Neural cell (in vitro differentiated cells): Measurements from ENCODE around the gene ACOT8. TPM values are rescaled to one million over a fixed set of nuclear protein-coding genes. Genes with fewer than 3 reads are reported as not detected.
A peak's percentile ranks its signal among the peaks of the same experiment; 100 is the strongest.

Source experiments
- H2AFZ ChIP-seq: fragments of 200-600, 300-800 bp; sonication (generic), shearing (Covaris generic); 2 replicates; pipeline ENCODE4 v1.6.0; 2014; ENCODE audit warnings: low read depth, mild to moderate bottlenecking, antibody characterized with exemption, low read length, moderate library complexity
- H3F3A ChIP-seq: fragments of 200-600 bp; shearing (Covaris generic); 2 replicates; pipeline ENCODE4 v1.6.1; 2016; ENCODE audit warnings: mild to moderate bottlenecking, moderate library complexity, mixed read lengths, antibody characterized with exemption, low read length; ENCODE audit not compliant: insufficient read depth, poor library complexity, severe bottlenecking
- H3K27ac ChIP-seq: fragments of 200-600, 300-800 bp; sonication (generic), shearing (Covaris generic); 2 replicates; pipeline ENCODE4 v1.5.1; 2014; ENCODE audit warnings: mild to moderate bottlenecking, low read length, moderate library complexity
- H3K27me3 ChIP-seq: fragments of 300-800, 200-600 bp; sonication (generic), shearing (Covaris generic); 2 replicates; pipeline ENCODE4 v1.6.0; 2014; ENCODE audit warnings: mild to moderate bottlenecking, low read depth, low read length, moderate library complexity; ENCODE audit not compliant: insufficient read depth
- H3K36me3 ChIP-seq: fragments of 300-800, 200-600 bp; sonication (generic), shearing (Covaris generic); 2 replicates; pipeline ENCODE4 v1.5.1; 2014; ENCODE audit warnings: mild to moderate bottlenecking, antibody characterized with exemption, low read length, moderate library complexity; ENCODE audit not compliant: insufficient read depth
- H3K4me2 ChIP-seq: fragments of 300-800, 200-600 bp; sonication (generic), shearing (Covaris generic); 2 replicates; pipeline ENCODE4 v1.6.0; 2014; ENCODE audit warnings: mild to moderate bottlenecking, low read length
- H3K4me3 ChIP-seq: fragments of 300-800, 200-600 bp; sonication (generic), shearing (Covaris generic); 2 replicates; pipeline ENCODE4 v1.5.1; 2014; ENCODE audit warnings: mild to moderate bottlenecking, low read length, moderate library complexity
- H3K79me2 ChIP-seq: fragments of 200-600 bp; shearing (Covaris generic); replicated peaks from 2 replicates; pipeline ENCODE4 v1.6.0; 2014; ENCODE audit warnings: mild to moderate bottlenecking, low read length, moderate library complexity; ENCODE audit not compliant: insufficient read depth
- H3K9ac ChIP-seq: fragments of 300-800, 200-600 bp; sonication (generic), shearing (Covaris generic); 2 replicates; pipeline ENCODE4 v1.6.1; 2016; ENCODE audit warnings: mild to moderate bottlenecking, low read length, mixed read lengths
- H3K9me2 ChIP-seq: fragments of 200-600 bp; shearing (Covaris generic); 2 replicates; pipeline ENCODE4 v1.6.1; 2016; ENCODE audit warnings: mild to moderate bottlenecking, low read length, mixed read lengths; ENCODE audit not compliant: insufficient read depth
- H3K9me3 ChIP-seq: fragments of 200-600, 300-800 bp; sonication (generic), shearing (Covaris generic); 2 replicates; pipeline ENCODE4 v1.6.1; 2016; ENCODE audit warnings: mild to moderate bottlenecking, mixed run types, low read length, moderate library complexity, mixed read lengths
- H4K20me1 ChIP-seq: fragments of 200-600 bp; shearing (Covaris generic); 2 replicates; pipeline ENCODE4 v1.6.1; 2016; ENCODE audit warnings: mild to moderate bottlenecking, mixed run types; ENCODE audit not compliant: insufficient read depth
- CTCF ChIP-seq: fragments of 450-650 bp; IDR thresholded peaks from 2 replicates; pipeline ENCODE4 v1.5.1; 2014; ENCODE audit warnings: antibody characterized with exemption, mild to moderate bottlenecking, moderate library complexity; ENCODE audit not compliant: poor library complexity, severe bottlenecking
- EP300 ChIP-seq: fragments of 450-650 bp; conservative IDR thresholded peaks from 2 replicates; pipeline ENCODE4 v1.6.1; 2014; ENCODE audit warnings: antibody characterized with exemption, mild to moderate bottlenecking, moderate library complexity; ENCODE audit not compliant: poor library complexity, severe bottlenecking
- EZH2 ChIP-seq: fragments of 200-600, 300-800 bp; shearing (Covaris generic), sonication (generic); IDR thresholded peaks from 2 replicates; pipeline ENCODE4 v1.6.1; 2014; ENCODE audit warnings: antibody characterized with exemption, low read length, borderline replicate concordance, mild to moderate bottlenecking; ENCODE audit not compliant: insufficient read depth, poor library complexity, severe bottlenecking
- MXI1 ChIP-seq: fragments of 450-650 bp; conservative IDR thresholded peaks from 2 replicates; pipeline ENCODE4 v1.6.1; 2014; ENCODE audit warnings: antibody characterized with exemption, mild to moderate bottlenecking; ENCODE audit not compliant: poor library complexity, severe bottlenecking
- POLR2AphosphoS5 ChIP-seq: IDR thresholded peaks from 2 replicates; pipeline ENCODE4 v1.6.1; 2012
- RAD21 ChIP-seq: fragments of 450-650 bp; conservative IDR thresholded peaks from 2 replicates; pipeline ENCODE4 v1.6.1; 2014; ENCODE audit warnings: antibody characterized with exemption, mild to moderate bottlenecking, moderate library complexity
- REST ChIP-seq: IDR thresholded peaks from 2 replicates; pipeline ENCODE4 v1.6.1; 2012; ENCODE audit warnings: borderline replicate concordance
- SMC3 ChIP-seq: fragments of 450-650 bp; conservative IDR thresholded peaks from 2 replicates; pipeline ENCODE4 v1.6.1; 2014; ENCODE audit warnings: antibody characterized with exemption, mild to moderate bottlenecking, moderate library complexity; ENCODE audit not compliant: poor library complexity
- TAF1 ChIP-seq: IDR thresholded peaks from 2 replicates; pipeline ENCODE4 v1.6.1; 2012; ENCODE audit warnings: low read depth
- polyA plus RNA-seq: library from polyadenylated mRNA; depleted of rRNA; stranded (reverse); fragments of >200 nt; gene quantifications from 2 replicates; pipeline ENCODE4 v1.2.3, GENCODE V29; 2014

Gene ACOT8
- polyA plus RNA-seq, 1 donor from 2014 or later: 68.7 TPM

- H3K79me2 ChIP-seq: peaks cover 9% of the 10 kb centered on the region
- no peaks in the 10 kb centered on the region for H3K9me3 ChIP-seq
- H3K27ac ChIP-seq: no peak overlapping the region
- no peaks in the 10 kb centered on the region for H3K9me2 ChIP-seq
- peak overlapping the region; percentile 72 for H3K4me3 ChIP-seq
- peaks cover 8% of the 10 kb centered on the region for H3K36me3 ChIP-seq
- H3K4me2 ChIP-seq: peak overlapping the region; percentile 77
- no peaks in the 10 kb centered on the region for H3K27me3 ChIP-seq
- H3F3A ChIP-seq: no peaks in the 10 kb centered on the region
- no peak overlapping the region for H2AFZ ChIP-seq
- TF ChIP-seq EZH2 (no peak), POLR2AphosphoS5 (no peak), TAF1 (no peak), RAD21 (no peak), MXI1 (no peak), SMC3 (no peak)
- no peaks in the 10 kb centered on the region for H4K20me1 ChIP-seq
- H3K9ac ChIP-seq: no peak overlapping the region
Observed at GRCh38 chr20:45813006-45813340, 44.2 kb downstream of the ACOT8 start.

- H3K79me2 ChIP-seq: peaks cover 9% of the 10 kb centered on the region
- no peaks in the 10 kb centered on the region for H3F3A ChIP-seq
- H3K9me2 ChIP-seq: no peaks in the 10 kb centered on the region
- peak within 1 kb of the TSS; percentile 17 for H2AFZ ChIP-seq
- H3K4me3 ChIP-seq: peak within 1 kb of the TSS; percentile 72
- H3K4me2 ChIP-seq: peak within 1 kb of the TSS; percentile 77
- no peaks in the 10 kb centered on the region for H3K9me3 ChIP-seq
- peaks cover 8% of the 10 kb centered on the region for H3K36me3 ChIP-seq
- no peaks in the 10 kb centered on the region for H4K20me1 ChIP-seq
- no peaks in the 10 kb centered on the region for H3K27me3 ChIP-seq
- peak; percentile 47 for TF ChIP-seq CTCF
- TF ChIP-seq RAD21: no peak
- TF ChIP-seq POLR2AphosphoS5: peak; percentile 26
- TF ChIP-seq EZH2: no peak
- no peak for TF ChIP-seq REST
- no peak for TF ChIP-seq EP300
- peak; percentile 40 for TF ChIP-seq SMC3
- TF ChIP-seq TAF1: no peak
- TF ChIP-seq MXI1: peak; percentile 100
- H3K27ac ChIP-seq: peak within 1 kb of the TSS; percentile 53
- H3K9ac ChIP-seq: peak within 1 kb of the TSS; percentile 47
Observed at GRCh38 chr20:45812157-45813005, 44.8 kb downstream of the ACOT8 start, which contains the start of gene UBE2C. Gene UBE2C, plus strand, starts transcription at chr20:45812644. Its CDS starts 52 bp downstream, at chr20:45812696.
